ENCODE data around the gene OGDH.

OGDH gene

DNA sequence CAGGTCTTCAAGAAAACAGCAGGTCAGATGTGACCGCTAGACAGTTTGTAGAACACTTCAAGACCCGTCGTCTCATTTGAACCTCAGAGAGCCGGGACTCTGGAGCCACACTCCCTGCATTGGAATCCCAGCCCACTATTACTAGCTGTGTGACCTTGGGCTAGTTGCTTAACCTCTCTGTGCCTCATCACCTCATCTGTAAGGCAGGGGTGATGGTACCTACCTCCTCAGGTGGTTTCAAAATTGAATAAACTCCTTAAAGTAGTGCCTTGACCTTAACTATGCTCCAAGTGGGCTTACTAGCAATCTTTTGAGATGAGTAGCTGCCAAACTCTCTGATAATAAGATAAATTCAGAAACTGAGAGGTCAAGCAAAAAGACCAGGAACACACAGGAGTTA lies 43.8 kb downstream of the OGDH start:
- Histone ChIP-seq H3K27me3 (ENCODE audit: insufficient read depth, low read length) (no peaks in the 10 kb centered on the region), H3K9me2 (ENCODE audit: low read depth, low read length) (no peaks in the 10 kb centered on the region), H3K9ac (ENCODE audit: low read length) (no peak overlapping the region), H2AFZ (ENCODE audit: low read length) (no peak overlapping the region), H3K4me2 (ENCODE audit: low read length) (no peak overlapping the region), H3F3A (ENCODE audit: insufficient read depth, low read length) (no peaks in the 10 kb centered on the region), H3K36me3 (ENCODE audit: insufficient read depth, low read length) (peaks cover 73% of the 10 kb centered on the region), H3K79me2 (ENCODE audit: insufficient read depth, low read length) (no peaks in the 10 kb centered on the region), H3K27ac (ENCODE audit: low read depth, low read length, poor library complexity, severe bottlenecking) (no peak overlapping the region), H4K20me1 (ENCODE audit: insufficient read depth, low read length) (no peaks in the 10 kb centered on the region), H3K9me3 (ENCODE audit: low read length) (no peaks in the 10 kb centered on the region), H3K4me1 (ENCODE audit: insufficient read depth, low read length, severe bottlenecking) (peaks cover 16% of the 10 kb centered on the region), H3K4me3 (ENCODE audit: low read depth, low read length, poor library complexity, severe bottlenecking) (no peak overlapping the region)
- TF ChIP-seq, protein P1, sequence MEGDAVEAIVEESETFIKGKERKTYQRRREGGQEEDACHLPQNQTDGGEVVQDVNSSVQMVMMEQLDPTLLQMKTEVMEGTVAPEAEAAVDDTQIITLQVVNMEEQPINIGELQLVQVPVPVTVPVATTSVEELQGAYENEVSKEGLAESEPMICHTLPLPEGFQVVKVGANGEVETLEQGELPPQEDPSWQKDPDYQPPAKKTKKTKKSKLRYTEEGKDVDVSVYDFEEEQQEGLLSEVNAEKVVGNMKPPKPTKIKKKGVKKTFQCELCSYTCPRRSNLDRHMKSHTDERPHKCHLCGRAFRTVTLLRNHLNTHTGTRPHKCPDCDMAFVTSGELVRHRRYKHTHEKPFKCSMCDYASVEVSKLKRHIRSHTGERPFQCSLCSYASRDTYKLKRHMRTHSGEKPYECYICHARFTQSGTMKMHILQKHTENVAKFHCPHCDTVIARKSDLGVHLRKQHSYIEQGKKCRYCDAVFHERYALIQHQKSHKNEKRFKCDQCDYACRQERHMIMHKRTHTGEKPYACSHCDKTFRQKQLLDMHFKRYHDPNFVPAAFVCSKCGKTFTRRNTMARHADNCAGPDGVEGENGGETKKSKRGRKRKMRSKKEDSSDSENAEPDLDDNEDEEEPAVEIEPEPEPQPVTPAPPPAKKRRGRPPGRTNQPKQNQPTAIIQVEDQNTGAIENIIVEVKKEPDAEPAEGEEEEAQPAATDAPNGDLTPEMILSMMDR (IDR thresholded peaks at IDR 0.05; ENCODE audit: low read length): no peak
- no peak for TF ChIP-seq EZH2 (IDR thresholded peaks at IDR 0.05; ENCODE audit: borderline replicate concordance, low read length)

DNA sequence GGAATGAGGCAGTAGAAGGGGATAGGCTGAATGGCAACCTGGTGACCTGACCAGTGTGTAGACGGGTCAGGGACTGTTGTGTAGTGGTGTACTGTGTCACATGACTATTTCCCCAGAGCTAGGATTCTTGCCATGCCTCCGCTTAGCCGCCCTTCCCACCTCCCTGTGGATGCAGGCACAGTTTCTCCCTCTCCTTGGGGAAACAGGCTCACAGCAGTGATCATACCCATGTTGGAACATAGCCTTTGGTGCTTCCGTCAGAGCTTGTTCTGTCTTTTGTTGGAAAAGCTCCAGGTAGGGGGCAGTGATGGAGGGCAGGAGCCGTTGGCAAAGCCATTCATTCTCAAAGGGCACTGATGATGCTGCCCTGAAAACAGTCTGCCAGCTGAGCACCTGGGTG lies 44.3 kb downstream of the OGDH start:
- H3K36me3 ChIP-seq (ENCODE audit: insufficient read depth, low read length): peaks cover 78% of the 10 kb centered on the region
- no peaks in the 10 kb centered on the region for H3K27me3 ChIP-seq (ENCODE audit: insufficient read depth, low read length)
- no peaks in the 10 kb centered on the region for H4K20me1 ChIP-seq (ENCODE audit: insufficient read depth, low read length)

DNA sequence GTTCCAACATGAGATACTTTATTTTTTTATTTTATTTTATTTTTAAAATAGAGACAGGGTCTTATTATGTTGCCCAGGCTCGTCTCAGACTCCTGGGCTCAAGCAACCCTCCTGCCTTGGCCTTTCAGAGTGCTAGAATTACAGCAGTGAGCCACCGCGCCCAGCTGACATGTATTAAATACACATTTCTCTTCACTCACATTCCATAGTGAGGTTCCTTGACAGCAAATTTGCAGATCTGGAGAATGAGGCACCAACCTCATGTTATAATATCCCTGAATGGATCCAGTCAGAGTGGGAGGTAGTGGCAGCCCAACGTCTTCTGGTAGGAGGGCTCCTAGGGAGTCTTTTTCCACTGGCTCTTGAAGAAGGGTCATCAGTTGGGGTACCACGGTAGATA lies 46.1 kb downstream of the OGDH start:
- H3K27me3 ChIP-seq (ENCODE audit: insufficient read depth, low read length): no peaks in the 10 kb centered on the region
- H3K9me2 ChIP-seq (ENCODE audit: low read depth, low read length): no peaks in the 10 kb centered on the region
- peaks cover 6% of the 10 kb centered on the region for H3K9me3 ChIP-seq (ENCODE audit: low read length)
- H3K4me3 ChIP-seq (ENCODE audit: low read depth, low read length, poor library complexity, severe bottlenecking): no peak overlapping the region
- H3F3A ChIP-seq (ENCODE audit: insufficient read depth, low read length): no peaks in the 10 kb centered on the region
- no peak overlapping the region for H3K27ac ChIP-seq (ENCODE audit: low read depth, low read length, poor library complexity, severe bottlenecking)
- H3K4me2 ChIP-seq (ENCODE audit: low read length): no peak overlapping the region
- H3K4me1 ChIP-seq (ENCODE audit: insufficient read depth, low read length, severe bottlenecking): no peaks in the 10 kb centered on the region
- no peaks in the 10 kb centered on the region for H4K20me1 ChIP-seq (ENCODE audit: insufficient read depth, low read length)
- no peaks in the 10 kb centered on the region for H3K79me2 ChIP-seq (ENCODE audit: insufficient read depth, low read length)
- H3K9ac ChIP-seq (ENCODE audit: low read length): no peak overlapping the region
- TF ChIP-seq EZH2 (IDR thresholded peaks at IDR 0.05; ENCODE audit: borderline replicate concordance, low read length): no peak
- H2AFZ ChIP-seq (ENCODE audit: low read length): no peak overlapping the region
- peaks cover 78% of the 10 kb centered on the region for H3K36me3 ChIP-seq (ENCODE audit: insufficient read depth, low read length)

More for the DNA sequence above, 44.3 kb downstream of the OGDH start:
- Histone ChIP-seq H3K9me2 (ENCODE audit: low read depth, low read length) (no peaks in the 10 kb centered on the region), H2AFZ (ENCODE audit: low read length) (no peak overlapping the region), H3K9ac (ENCODE audit: low read length) (no peak overlapping the region), H3K4me1 (ENCODE audit: insufficient read depth, low read length, severe bottlenecking) (peaks cover 11% of the 10 kb centered on the region), H3K9me3 (ENCODE audit: low read length) (no peaks in the 10 kb centered on the region), H3K4me3 (ENCODE audit: low read depth, low read length, poor library complexity, severe bottlenecking) (no peak overlapping the region), H3K79me2 (ENCODE audit: insufficient read depth, low read length) (no peaks in the 10 kb centered on the region), H3K4me2 (ENCODE audit: low read length) (no peak overlapping the region), H3F3A (ENCODE audit: insufficient read depth, low read length) (no peaks in the 10 kb centered on the region), H3K27ac (ENCODE audit: low read depth, low read length, poor library complexity, severe bottlenecking) (no peak overlapping the region)
- TF ChIP-seq, protein P1 (IDR thresholded peaks at IDR 0.05; ENCODE audit: low read length): no peak
- no peak for TF ChIP-seq EZH2 (IDR thresholded peaks at IDR 0.05; ENCODE audit: borderline replicate concordance, low read length)

DNA sequence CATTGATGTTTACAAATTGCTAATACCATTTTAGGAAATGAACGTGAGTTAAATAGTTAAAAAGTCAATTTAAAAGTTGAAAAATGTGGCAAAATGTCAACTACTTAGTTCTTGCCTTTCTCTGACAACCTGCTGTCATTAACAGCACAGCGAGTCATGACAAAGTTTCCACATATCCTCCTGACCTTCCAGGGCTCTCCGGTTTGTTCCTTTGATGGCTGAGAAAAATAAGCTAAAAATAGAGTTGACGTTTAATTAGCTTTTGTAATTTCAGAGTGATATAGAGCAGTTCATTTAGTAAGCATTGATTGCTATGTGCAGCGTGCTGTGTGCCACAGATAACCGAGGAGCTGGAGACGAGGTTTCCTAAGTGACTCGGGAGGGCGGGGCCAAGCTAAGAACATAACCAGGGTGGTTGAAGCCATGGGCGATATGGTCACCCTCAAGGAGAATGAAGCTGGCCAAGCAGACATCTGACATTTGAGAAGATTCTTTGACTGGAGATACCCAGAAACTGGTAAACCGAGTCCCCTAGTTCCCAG lies 47.9 kb downstream of the OGDH start:
- Histone ChIP-seq H3K27ac (ENCODE audit: low read depth, low read length, poor library complexity, severe bottlenecking) (no peak overlapping the region), H3K4me1 (ENCODE audit: insufficient read depth, low read length, severe bottlenecking) (no peaks in the 10 kb centered on the region), H3K9me2 (ENCODE audit: low read depth, low read length) (no peaks in the 10 kb centered on the region), H4K20me1 (ENCODE audit: insufficient read depth, low read length) (no peaks in the 10 kb centered on the region), H3K4me2 (ENCODE audit: low read length) (no peak overlapping the region), H3K36me3 (ENCODE audit: insufficient read depth, low read length) (peaks cover 80% of the 10 kb centered on the region), H3K79me2 (ENCODE audit: insufficient read depth, low read length) (no peaks in the 10 kb centered on the region), H3K27me3 (ENCODE audit: insufficient read depth, low read length) (no peaks in the 10 kb centered on the region), H3K4me3 (ENCODE audit: low read depth, low read length, poor library complexity, severe bottlenecking) (no peak overlapping the region), H3K9ac (ENCODE audit: low read length) (no peak overlapping the region), H3F3A (ENCODE audit: insufficient read depth, low read length) (no peaks in the 10 kb centered on the region), H2AFZ (ENCODE audit: low read length) (no peak overlapping the region), H3K9me3 (ENCODE audit: low read length) (peaks cover 16% of the 10 kb centered on the region)
- TF ChIP-seq, protein P1 (IDR thresholded peaks at IDR 0.05; ENCODE audit: low read length): no peak
- TF ChIP-seq EZH2 (IDR thresholded peaks at IDR 0.05; ENCODE audit: borderline replicate concordance, low read length): no peak

Data from OCI-LY1 (cell line).